H7 (cell line): ENCODE data around the gene PRKCI. TPM values are rescaled to one million over a fixed set of nuclear protein-coding genes. Genes with fewer than 3 reads are reported as not detected.
"Not testable (repeated sequence)": the region's sequence is repeated elsewhere in the genome, so short reads cannot be mapped to it uniquely, and the experiment has no call there.

Experiments used
- DNase-seq: peaks from one replicate; pipeline ENCODE4 v3.0.0; 2012
- H3K27me3 ChIP-seq: 2 replicates; pipeline ENCODE4 v1.6.0; 2011; ENCODE audit warnings: mild to moderate bottlenecking, low read length; ENCODE audit not compliant: control insufficient read depth, insufficient read depth
- H3K36me3 ChIP-seq: replicated peaks from 2 replicates; pipeline ENCODE4 v1.5.1; 2011; ENCODE audit warnings: low read length; ENCODE audit not compliant: control insufficient read depth, insufficient read depth
- H3K4me3 ChIP-seq: 2 replicates; pipeline ENCODE4 v1.5.1; 2011; ENCODE audit warnings: low read depth, mild to moderate bottlenecking, control low read depth, low read length, moderate library complexity; ENCODE audit not compliant: insufficient read depth
- total RNA-seq: library from RNA; depleted of rRNA; stranded (reverse); fragments of >200 nt; shearing (Covaris generic); gene quantifications from 2 replicates; pipeline ENCODE4 v1.2.3, GENCODE V29; 2014; rRNA removed

The PRKCI gene
- 74.5 and 95.6 TPM in 2 replicates for total RNA-seq

- Histone ChIP-seq H3K36me3 (no peaks in the 10 kb centered on the region), H3K4me3 (peak within 1 kb of the TSS; percentile 84), H3K27me3 (no peaks in the 10 kb centered on the region)
- DNase-seq, result peak; percentile 94
Measured at GRCh38 chr3:170221924-170222646, at the start of gene PRKCI. PRKCI (plus strand) TSS chr3:170222424; CDS start chr3:170222670, 246 bp downstream.

- H3K27me3 ChIP-seq, result no peaks in the 10 kb centered on the region
- DNase-seq, result no peak
- peaks cover 6% of the 10 kb centered on the region for H3K36me3 ChIP-seq
- no peak overlapping the region for H3K4me3 ChIP-seq
Measured at GRCh38 chr3:170178651-170179050, 43.6 kb upstream of the PRKCI start.

- no peak for DNase-seq
- Histone ChIP-seq H3K27me3 (no peaks in the 10 kb centered on the region), H3K36me3 (peaks cover 5% of the 10 kb centered on the region), H3K4me3 (no peak overlapping the region)
Measured at GRCh38 chr3:170179432-170179831, 42.8 kb upstream of the PRKCI start.

GRCh38 chr3:170180079-170180907 lies 41.9 kb upstream of the PRKCI start:
- DNase-seq, result no peak
- Histone ChIP-seq H3K27me3 (no peaks in the 10 kb centered on the region), H3K4me3 (peak overlapping the region; percentile 95), H3K36me3 (peaks cover 4% of the 10 kb centered on the region)

GRCh38 chr3:170180908-170181885 lies 41.0 kb upstream of the PRKCI start, which contains the start of gene PHC3:
PHC3 (minus strand) TSS chr3:170181733; CDS start chr3:170181715, 18 bp downstream.
- H3K27me3 ChIP-seq, result no peaks in the 10 kb centered on the region
- peaks cover 4% of the 10 kb centered on the region for H3K36me3 ChIP-seq
- DNase-seq, result peak; percentile 99
- H3K4me3 ChIP-seq, result peak within 1 kb of the TSS; percentile 95

GRCh38 chr3:170189398-170190256 lies 32.6 kb upstream of the PRKCI start:
- Histone ChIP-seq H3K4me3 (no peak overlapping the region), H3K36me3 (no peaks in the 10 kb centered on the region), H3K27me3 (no peaks in the 10 kb centered on the region)
- no peak for DNase-seq

- DNase-seq, H3K27me3 ChIP-seq, H3K4me3 ChIP-seq, H3K36me3 ChIP-seq: not testable (repeated sequence)
Measured at GRCh38 chr3:170195759-170196158, 26.5 kb upstream of the PRKCI start.

GRCh38 chr3:170196833-170197232 lies 25.4 kb upstream of the PRKCI start:
- Histone ChIP-seq H3K27me3 (no peaks in the 10 kb centered on the region), H3K4me3 (no peak overlapping the region), H3K36me3 (no peaks in the 10 kb centered on the region)
- no peak for DNase-seq

GRCh38 chr3:170200987-170201386 lies 21.2 kb upstream of the PRKCI start:
- Histone ChIP-seq H3K27me3 (no peaks in the 10 kb centered on the region), H3K4me3 (no peak overlapping the region), H3K36me3 (no peaks in the 10 kb centered on the region)
- no peak for DNase-seq

GRCh38 chr3:170201527-170201926 lies 20.7 kb upstream of the PRKCI start:
- Histone ChIP-seq H3K36me3 (no peaks in the 10 kb centered on the region), H3K4me3 (no peak overlapping the region), H3K27me3 (no peaks in the 10 kb centered on the region)
- no peak for DNase-seq

- H3K4me3 ChIP-seq, result no peak overlapping the region
- DNase-seq, result no peak
- no peaks in the 10 kb centered on the region for H3K27me3 ChIP-seq
- no peaks in the 10 kb centered on the region for H3K36me3 ChIP-seq
Measured at GRCh38 chr3:170203457-170203856, 18.8 kb upstream of the PRKCI start.

GRCh38 chr3:170204023-170204472 lies 18.2 kb upstream of the PRKCI start:
- Histone ChIP-seq H3K27me3 (no peaks in the 10 kb centered on the region), H3K4me3 (no peak overlapping the region), H3K36me3 (no peaks in the 10 kb centered on the region)
- DNase-seq, result no peak

GRCh38 chr3:170204509-170204908 lies 17.7 kb upstream of the PRKCI start:
- H3K36me3 ChIP-seq, result no peaks in the 10 kb centered on the region
- no peak overlapping the region for H3K4me3 ChIP-seq
- no peak for DNase-seq
- no peaks in the 10 kb centered on the region for H3K27me3 ChIP-seq
